Stomach smooth muscle (tissue), 2 donors: Measurements from ENCODE around the gene ARHGAP42.

ENCODE experiments used
- H3K27ac ChIP-seq: one replicate; pipeline ENCODE4 v1.7.0; 2013; ENCODE audit warnings: mild to moderate bottlenecking, low read length, inconsistent platforms
- H3K27me3 ChIP-seq, 2 donors: one replicate each; pipeline ENCODE4 v1.7.0; 2013; ENCODE audit warnings: low read length in 2 of 2; ENCODE audit not compliant: insufficient read depth in 2 of 2, control insufficient read depth in 1 of 2
- H3K36me3 ChIP-seq, 2 donors: one replicate each; pipeline ENCODE4 v1.7.0; 2013; ENCODE audit warnings: low read length in 2 of 2; ENCODE audit not compliant: control insufficient read depth in 2 of 2, insufficient read depth in 2 of 2
- H3K4me1 ChIP-seq: one replicate; pipeline ENCODE4 v1.7.0; 2013; ENCODE audit warnings: low read length; ENCODE audit not compliant: control insufficient read depth, insufficient read depth
- H3K4me3 ChIP-seq, 2 donors: one replicate each; pipeline ENCODE4 v1.7.0; 2013; ENCODE audit warnings: low read length in 2 of 2
- H3K9ac ChIP-seq, 2 donors: one replicate each; pipeline ENCODE4 v1.7.0; 2013; ENCODE audit warnings: low read length in 2 of 2, mild to moderate bottlenecking in 1 of 2
- H3K9me3 ChIP-seq, 2 donors: one replicate each; pipeline ENCODE4 v1.7.0; 2013; ENCODE audit warnings: low read length in 2 of 2; ENCODE audit not compliant: control insufficient read depth in 2 of 2
- donor health status: healthy.
- donor health status: Pancreatic carcinoma.

Gene ARHGAP42

GRCh38 chr11:100680070-100680469, 7.0 kb upstream of the ARHGAP42 start:
- no peak overlapping the region for H3K9ac ChIP-seq
- H3K27ac ChIP-seq: no peak overlapping the region
- H3K4me1 ChIP-seq: peaks cover 3% of the 10 kb centered on the region
- H3K4me3 ChIP-seq: no peak overlapping the region
- H3K36me3 ChIP-seq: no peaks in the 10 kb centered on the region
- H3K9me3 ChIP-seq: no peaks in the 10 kb centered on the region
- no peaks in the 10 kb centered on the region for H3K27me3 ChIP-seq

- Histone ChIP-seq H3K4me3 (no peak overlapping the region), H3K27ac (no peak overlapping the region), H3K4me1 (peaks cover 3% of the 10 kb centered on the region), H3K9me3 (no peaks in the 10 kb centered on the region), H3K36me3 (no peaks in the 10 kb centered on the region), H3K27me3 (no peaks in the 10 kb centered on the region), H3K9ac (no peak overlapping the region)
Measured at GRCh38 chr11:100681064-100681502, 6.0 kb upstream of the ARHGAP42 start.

GRCh38 chr11:100682247-100682969, 4.7 kb upstream of the ARHGAP42 start:
- Histone ChIP-seq H3K4me3 (no peak overlapping the region), H3K9me3 (no peaks in the 10 kb centered on the region), H3K4me1 (peaks cover 3% of the 10 kb centered on the region), H3K9ac (no peak overlapping the region), H3K36me3 (no peaks in the 10 kb centered on the region), H3K27me3 (no peaks in the 10 kb centered on the region), H3K27ac (no peak overlapping the region)

- Histone ChIP-seq H3K4me1 (peaks cover 3% of the 10 kb centered on the region), H3K27ac (no peak overlapping the region), H3K36me3 (no peaks in the 10 kb centered on the region), H3K9ac (no peak overlapping the region), H3K9me3 (no peaks in the 10 kb centered on the region), H3K27me3 (no peaks in the 10 kb centered on the region), H3K4me3 (no peak overlapping the region)
Measured at GRCh38 chr11:100683126-100683525, 4.0 kb upstream of the ARHGAP42 start.

GRCh38 chr11:100684101-100685065, 2.7 kb upstream of the ARHGAP42 start:
- Histone ChIP-seq H3K9me3 (no peaks in the 10 kb centered on the region), H3K4me3 (peak overlapping the region in 1 of 2 donors; percentile 42), H3K9ac (no peak overlapping the region), H3K27me3 (no peaks in the 10 kb centered on the region), H3K4me1 (peaks cover 7% of the 10 kb centered on the region), H3K36me3 (no peaks in the 10 kb centered on the region), H3K27ac (peak overlapping the region; percentile 3)

GRCh38 chr11:100686476-100687053, 523 bp upstream of the ARHGAP42 start:
- no peaks in the 10 kb centered on the region for H3K36me3 ChIP-seq
- H3K9me3 ChIP-seq: no peaks in the 10 kb centered on the region
- peak overlapping the region; percentile 32 for H3K27ac ChIP-seq
- H3K27me3 ChIP-seq: no peaks in the 10 kb centered on the region
- peak overlapping the region in 1 of 2 donors; percentile 66 for H3K9ac ChIP-seq
- H3K4me3 ChIP-seq: peak overlapping the region; percentile 85 to 87
- H3K4me1 ChIP-seq: peaks cover 9% of the 10 kb centered on the region

GRCh38 chr11:100687630-100688395, 725 bp downstream of the ARHGAP42 start:
- H3K4me1 ChIP-seq: peaks cover 9% of the 10 kb centered on the region
- H3K9me3 ChIP-seq: no peaks in the 10 kb centered on the region
- H3K36me3 ChIP-seq: no peaks in the 10 kb centered on the region
- peak overlapping the region; percentile 66 to 69 for H3K9ac ChIP-seq
- H3K27ac ChIP-seq: no peak overlapping the region
- H3K27me3 ChIP-seq: no peaks in the 10 kb centered on the region
- peak overlapping the region; percentile 85 to 87 for H3K4me3 ChIP-seq

- Histone ChIP-seq H3K4me3 (peak overlapping the region; percentile 37 to 85), H3K9ac (peak overlapping the region in 1 of 2 donors; percentile 2), H3K4me1 (peaks cover 8% of the 10 kb centered on the region), H3K36me3 (no peaks in the 10 kb centered on the region), H3K27me3 (no peaks in the 10 kb centered on the region), H3K9me3 (no peaks in the 10 kb centered on the region), H3K27ac (no peak overlapping the region)
Measured at GRCh38 chr11:100689141-100689540, 2.1 kb downstream of the ARHGAP42 start.

- Histone ChIP-seq H3K9me3 (no peaks in the 10 kb centered on the region), H3K4me1 (peaks cover 6% of the 10 kb centered on the region), H3K27me3 (no peaks in the 10 kb centered on the region), H3K36me3 (no peaks in the 10 kb centered on the region), H3K4me3 (no peak overlapping the region), H3K27ac (no peak overlapping the region), H3K9ac (no peak overlapping the region)
Measured at GRCh38 chr11:100691896-100692653, 5.0 kb downstream of the ARHGAP42 start.
